Lung (tissue), 12 donors: ENCODE results near the gene APOA1. TPM values are rescaled to one million over a fixed set of nuclear protein-coding genes. Genes with fewer than 3 reads are reported as not detected.

Experiments used
- ATAC-seq: fragments of 200-7000 bp; cut with Tn5 transposase; one replicate; pipeline ENCODE4 v1.9.1; 2020; ENCODE audit warnings: moderate number of reproducible peaks; ENCODE audit not compliant: insufficient read depth, low FRiP score
- DNase-seq, 3 donors: peaks; one replicate each; pipeline ENCODE4 v3.0.0-alpha.2; 2013 to 2017
- H3K27ac ChIP-seq, 2 donors: one replicate each; pipeline ENCODE4 v1.5.1; 2013; ENCODE audit warnings: mild to moderate bottlenecking in 2 of 2, moderate library complexity in 2 of 2, control low read depth in 1 of 2, inconsistent platforms in 1 of 2, low read depth in 1 of 2, low read length in 1 of 2
- H3K27me3 ChIP-seq, 3 donors: one replicate each; pipeline ENCODE4 v1.5.1; 2013; ENCODE audit warnings: low read length in 2 of 3; ENCODE audit not compliant: control insufficient read depth in 3 of 3, insufficient read depth in 3 of 3
- H3K36me3 ChIP-seq, 4 donors: one replicate each; pipeline ENCODE4 v1.5.1; 2013; ENCODE audit warnings: low read length in 4 of 4, mild to moderate bottlenecking in 1 of 4, moderate library complexity in 1 of 4; ENCODE audit not compliant: control insufficient read depth in 4 of 4, insufficient read depth in 4 of 4
- H3K4me1 ChIP-seq, 5 donors: one replicate each; pipeline ENCODE4 v1.5.1; 2013; ENCODE audit warnings: low read length in 5 of 5, mild to moderate bottlenecking in 2 of 5, moderate library complexity in 1 of 5; ENCODE audit not compliant: control insufficient read depth in 5 of 5, insufficient read depth in 5 of 5
- H3K4me3 ChIP-seq: one replicate; pipeline ENCODE4 v1.5.1; 2013; ENCODE audit warnings: mild to moderate bottlenecking, control low read depth, moderate library complexity
- H3K9ac ChIP-seq, 2 donors: one replicate each; pipeline ENCODE4 v1.5.1; 2013; ENCODE audit warnings: low read length in 2 of 2, control low read depth in 1 of 2; ENCODE audit not compliant: insufficient read depth in 1 of 2
- H3K9me3 ChIP-seq, 4 donors: one replicate each; pipeline ENCODE4 v1.5.1; 2013; ENCODE audit warnings: low read length in 3 of 4, mild to moderate bottlenecking in 1 of 4, moderate library complexity in 1 of 4; ENCODE audit not compliant: control insufficient read depth in 4 of 4, insufficient read depth in 3 of 4
- CTCF ChIP-seq: IDR thresholded peaks from 2 replicates; pipeline ENCODE4 v1.5.1; 2012; ENCODE audit warnings: mild to moderate bottlenecking; ENCODE audit errors: control extremely low read depth, extremely low read depth
- WGBS, 2 donors: extraction: QIAGEN DNeasy Blood & Tissue Kit; methylation state at CpG; one replicate each; pipeline ENCODE4 v1.1.7; 2013; 5-methylcytosine and 5-hydroxymethylcytosine counted together
- polyA plus RNA-seq, 2 donors: library from polyadenylated mRNA; stranded (reverse); fragments of 200-250 nt; gene quantifications; one replicate each; pipeline ENCODE4 v1.2.1, GENCODE V29; 2013
- total RNA-seq, 2 donors: library from RNA; depleted of rRNA in 1 of 2; stranded (reverse); fragments of >200 nt in 1 of 2; gene quantifications; one replicate each; pipeline ENCODE4 v1.2.1, GENCODE V29; 2014 to 2021
- donor health status: control.
- donor health status: control.
- donor health status: Bipolar disorder and iron deficiency.
- donor health status: healthy.
- donor health status: DM: yes; HTN: yes; CAD: no.

The APOA1 gene
- total and polyA plus RNA-seq, 4 donors: 1.2 to 18.2 (median 3.1) TPM

GRCh38 chr11:116851626-116852025 lies 14.2 kb upstream of the APOA1 start:
- ATAC-seq (no peak), DNase-seq (no peak)
- no peak overlapping the region for H3K4me3 ChIP-seq
- peaks cover 0 to 14% (median 8%) of the 10 kb centered on the region in 5 donors for H3K4me1 ChIP-seq
- peaks cover 10 to 29% (median 15%) of the 10 kb centered on the region in 4 donors for H3K36me3 ChIP-seq
- H3K9me3 ChIP-seq: no peaks in the 10 kb centered on the region
- WGBS, 2 donors: 37 to 59% methylated on average over 7 of the region's 7 CpGs
- H3K27ac ChIP-seq: no peak overlapping the region
- no peak for TF ChIP-seq CTCF
- H3K27me3 ChIP-seq: no peaks in the 10 kb centered on the region
- no peak overlapping the region for H3K9ac ChIP-seq

- no peaks in the 10 kb centered on the region for H3K9me3 ChIP-seq
- no peak overlapping the region for H3K27ac ChIP-seq
- TF ChIP-seq CTCF: no peak
- 57 to 87% methylated on average over 6 of the region's 6 CpGs for WGBS, 2 donors
- no peak overlapping the region for H3K4me3 ChIP-seq
- no peak for ATAC-seq
- H3K4me1 ChIP-seq: peaks cover 0 to 14% (median 8%) of the 10 kb centered on the region in 5 donors
- no peak for DNase-seq
- H3K9ac ChIP-seq: no peak overlapping the region
- peaks cover 17 to 38% (median 24%) of the 10 kb centered on the region in 4 donors for H3K36me3 ChIP-seq
- no peaks in the 10 kb centered on the region for H3K27me3 ChIP-seq
Observed at GRCh38 chr11:116849486-116849885, 12.1 kb upstream of the APOA1 start.

- H3K4me1 ChIP-seq: peaks cover 0 to 14% (median 8%) of the 10 kb centered on the region in 5 donors
- H3K27me3 ChIP-seq: no peaks in the 10 kb centered on the region
- TF ChIP-seq CTCF: no peak
- no peak overlapping the region for H3K27ac ChIP-seq
- H3K9ac ChIP-seq: no peak overlapping the region
- WGBS, 2 donors: 98% methylated on average over 12 of the region's 12 CpGs
- no peak overlapping the region for H3K4me3 ChIP-seq
- ATAC-seq: no peak
- H3K36me3 ChIP-seq: peaks cover 17 to 34% (median 24%) of the 10 kb centered on the region in 4 donors
- DNase-seq: no peak
- H3K9me3 ChIP-seq: no peaks in the 10 kb centered on the region
Observed at GRCh38 chr11:116849060-116849459, 11.6 kb upstream of the APOA1 start.

GRCh38 chr11:116847612-116848011 lies 10.2 kb upstream of the APOA1 start:
- no peak overlapping the region for H3K27ac ChIP-seq
- H3K36me3 ChIP-seq: peaks cover 20 to 37% (median 31%) of the 10 kb centered on the region in 4 donors
- no peaks in the 10 kb centered on the region for H3K27me3 ChIP-seq
- 94 to 95% methylated on average over 4 of the region's 4 CpGs for WGBS, 2 donors
- ATAC-seq: no peak
- H3K9ac ChIP-seq: no peak overlapping the region
- no peak overlapping the region for H3K4me3 ChIP-seq
- peaks cover 0 to 10% (median 2%) of the 10 kb centered on the region in 5 donors for H3K4me1 ChIP-seq
- no peak for TF ChIP-seq CTCF
- H3K9me3 ChIP-seq: no peaks in the 10 kb centered on the region
- DNase-seq: no peak
